Measurements from ENCODE around the gene RNF121. TPM values are rescaled to one million over a fixed set of nuclear protein-coding genes. Genes with fewer than 3 reads are reported as not detected.

RNF121 gene
- total RNA-seq, 4 donors from 2014 or later = 13.1 to 25.8 (median 21.5) TPM

DNA sequence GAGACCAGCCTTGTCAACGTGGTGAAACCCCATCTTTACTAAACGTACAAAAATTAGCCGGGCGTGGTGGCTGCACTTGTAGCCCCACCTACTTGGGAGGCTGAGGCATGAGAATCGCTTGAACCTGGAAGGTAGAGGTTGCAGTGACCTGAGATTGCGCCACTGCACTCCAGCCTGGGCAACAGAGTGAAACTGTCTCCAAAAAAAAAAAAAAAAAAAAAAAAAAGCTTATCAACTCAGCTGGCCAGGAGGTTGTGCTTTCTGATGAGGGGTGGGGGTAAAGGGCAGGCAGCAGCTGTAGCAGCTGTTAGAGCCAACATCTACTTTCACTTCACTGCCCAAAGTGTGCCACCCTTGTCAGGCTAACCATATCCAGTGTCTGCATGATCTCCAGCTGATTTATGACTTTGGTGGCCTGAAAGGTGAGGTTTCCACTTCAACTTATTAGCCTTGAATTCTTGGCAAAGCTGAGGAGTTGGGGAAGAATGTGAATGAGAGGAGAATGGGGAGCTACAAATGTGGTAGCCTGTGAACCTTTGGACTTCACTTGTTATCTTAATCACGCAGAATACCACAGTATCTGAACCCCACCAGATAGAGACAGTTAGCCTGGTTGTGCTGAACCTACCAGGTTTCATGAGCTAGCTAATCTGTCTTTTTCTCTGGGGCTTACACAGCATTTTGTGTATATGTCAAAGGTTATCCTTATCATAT is 19.6 kb downstream of the RNF121 start:
- 81 to 83% methylated on average over 2 to 6 of the region's 7 CpGs for WGBS, 2 donors (ENCODE audit: low coverage in 1 of 2)
- no peak for TF ChIP-seq POLR2AphosphoS5 (IDR thresholded peaks at IDR 0.05)
- TF ChIP-seq EP300 (IDR thresholded peaks at IDR 0.05) = no peak
- no peak for TF ChIP-seq POLR2A (IDR thresholded peaks at IDR 0.05)
- TF ChIP-seq, protein P1, sequence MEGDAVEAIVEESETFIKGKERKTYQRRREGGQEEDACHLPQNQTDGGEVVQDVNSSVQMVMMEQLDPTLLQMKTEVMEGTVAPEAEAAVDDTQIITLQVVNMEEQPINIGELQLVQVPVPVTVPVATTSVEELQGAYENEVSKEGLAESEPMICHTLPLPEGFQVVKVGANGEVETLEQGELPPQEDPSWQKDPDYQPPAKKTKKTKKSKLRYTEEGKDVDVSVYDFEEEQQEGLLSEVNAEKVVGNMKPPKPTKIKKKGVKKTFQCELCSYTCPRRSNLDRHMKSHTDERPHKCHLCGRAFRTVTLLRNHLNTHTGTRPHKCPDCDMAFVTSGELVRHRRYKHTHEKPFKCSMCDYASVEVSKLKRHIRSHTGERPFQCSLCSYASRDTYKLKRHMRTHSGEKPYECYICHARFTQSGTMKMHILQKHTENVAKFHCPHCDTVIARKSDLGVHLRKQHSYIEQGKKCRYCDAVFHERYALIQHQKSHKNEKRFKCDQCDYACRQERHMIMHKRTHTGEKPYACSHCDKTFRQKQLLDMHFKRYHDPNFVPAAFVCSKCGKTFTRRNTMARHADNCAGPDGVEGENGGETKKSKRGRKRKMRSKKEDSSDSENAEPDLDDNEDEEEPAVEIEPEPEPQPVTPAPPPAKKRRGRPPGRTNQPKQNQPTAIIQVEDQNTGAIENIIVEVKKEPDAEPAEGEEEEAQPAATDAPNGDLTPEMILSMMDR (IDR thresholded peaks at IDR 0.05) = no peak
- Histone ChIP-seq H3K4me3 (no peak overlapping the region), H3K4me1 (peaks cover 0 to 51% (median 0%) of the 10 kb centered on the region in 3 donors), H3K27ac (no peak overlapping the region), H3K9me3 (no peaks in the 10 kb centered on the region), H3K27me3 (no peaks in the 10 kb centered on the region), H3K36me3 (peaks cover 0 to 8% of the 10 kb centered on the region in 2 donors)
- ATAC-seq = no peak

DNA sequence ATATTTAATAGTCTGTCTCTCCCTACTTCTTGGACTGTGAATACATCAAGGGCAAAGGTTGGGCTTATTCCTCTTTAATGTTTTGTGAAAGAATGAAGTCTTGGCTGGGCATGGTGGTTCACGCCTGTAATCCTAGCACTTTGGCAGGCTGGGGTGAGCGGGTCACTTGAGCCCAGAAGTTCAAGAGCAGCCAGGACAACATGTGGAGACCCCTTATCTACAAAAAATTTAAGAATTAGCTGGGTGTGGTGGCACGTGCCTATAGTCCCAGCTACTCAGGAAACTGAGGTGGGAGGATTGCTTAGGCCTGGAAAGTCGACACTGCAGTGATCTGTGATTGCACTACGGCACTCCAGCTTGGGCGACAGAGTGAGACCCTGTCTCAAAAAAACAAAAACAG is 20.2 kb downstream of the RNF121 start:
- Histone ChIP-seq H3K4me1 (peaks cover 0 to 56% (median 0%) of the 10 kb centered on the region in 3 donors), H3K36me3 (peaks cover 0 to 8% of the 10 kb centered on the region in 2 donors), H3K27ac (no peak overlapping the region), H3K9me3 (no peaks in the 10 kb centered on the region), H3K4me3 (no peak overlapping the region), H3K27me3 (no peaks in the 10 kb centered on the region)
- TF ChIP-seq, protein P1 (IDR thresholded peaks at IDR 0.05) = no peak
- TF ChIP-seq POLR2A (IDR thresholded peaks at IDR 0.05) (no peak), POLR2AphosphoS5 (IDR thresholded peaks at IDR 0.05) (no peak), EP300 (IDR thresholded peaks at IDR 0.05) (no peak)
- WGBS, 2 donors (ENCODE audit: low coverage in 1 of 2) = 86 to 100% methylated on average over 4 to 5 of the region's 6 CpGs
- no peak for ATAC-seq

DNA sequence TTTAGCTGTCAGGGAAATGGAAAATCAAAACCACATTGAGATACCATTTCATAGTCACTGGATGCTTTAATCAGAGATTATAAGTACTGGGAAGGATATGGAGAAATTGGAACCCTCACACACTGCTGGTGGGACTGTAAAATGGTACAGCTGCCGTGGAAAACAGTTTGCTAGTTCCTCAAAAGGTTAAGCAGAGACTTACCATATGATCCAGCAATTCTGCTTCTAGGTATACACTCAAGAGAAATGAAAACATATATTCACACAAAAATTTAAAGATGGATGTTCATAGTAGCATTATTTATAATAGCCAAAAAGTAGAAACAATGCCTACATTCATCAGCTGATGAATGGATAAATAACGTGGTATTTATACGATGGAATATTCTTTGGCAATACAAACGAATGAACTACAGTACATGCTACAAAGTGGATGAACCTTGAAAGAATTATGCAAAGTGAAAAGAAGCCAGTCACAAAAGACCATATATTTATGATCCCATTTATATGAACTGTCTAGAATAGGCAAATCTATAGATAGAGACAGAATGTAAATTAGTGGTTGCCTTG is 23.0 kb downstream of the RNF121 start:
- H3K4me3 ChIP-seq = no peak overlapping the region
- ATAC-seq = no peak
- no peaks in the 10 kb centered on the region for H3K36me3 ChIP-seq
- TF ChIP-seq, protein P1 (IDR thresholded peaks at IDR 0.05) = no peak
- TF ChIP-seq POLR2A (IDR thresholded peaks at IDR 0.05) = no peak
- TF ChIP-seq POLR2AphosphoS5 (IDR thresholded peaks at IDR 0.05) = no peak
- TF ChIP-seq EP300 (IDR thresholded peaks at IDR 0.05) = no peak
- no peaks in the 10 kb centered on the region for H3K9me3 ChIP-seq
- H3K4me1 ChIP-seq = peaks cover 0 to 47% (median 0%) of the 10 kb centered on the region in 3 donors
- no peak overlapping the region for H3K27ac ChIP-seq
- H3K27me3 ChIP-seq = no peaks in the 10 kb centered on the region
- WGBS, 2 donors (ENCODE audit: low coverage in 1 of 2) = 51 to 67% methylated on average over 4 of the region's 4 CpGs

DNA sequence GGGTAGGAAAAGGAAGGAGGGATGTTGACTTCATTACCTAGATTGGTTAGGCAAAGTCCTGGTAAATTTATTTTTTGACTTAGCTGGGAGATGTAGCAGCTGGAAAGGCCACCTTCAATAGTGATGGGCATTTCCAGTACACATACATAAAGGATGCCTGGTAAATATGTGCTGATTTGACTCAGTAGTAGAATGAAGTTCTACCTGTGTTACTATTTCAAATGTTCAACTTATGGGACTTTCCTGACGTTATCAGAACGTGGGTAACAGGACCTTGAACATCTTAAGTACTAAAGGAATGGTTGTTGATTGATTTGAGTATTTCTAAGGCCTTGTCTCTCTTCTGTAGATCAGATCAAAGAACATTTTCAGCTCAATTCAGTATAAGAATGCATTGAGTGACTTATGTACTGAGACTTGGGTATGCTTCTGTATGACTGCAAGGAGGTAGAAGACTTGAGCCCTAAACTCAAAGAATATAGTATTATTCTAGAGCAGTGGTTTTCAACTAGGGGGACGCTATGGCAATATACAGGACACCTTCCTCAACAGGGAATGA is 27.1 kb downstream of the RNF121 start:
- 61 to 82% methylated on average over 3 of the region's 3 CpGs for WGBS, 2 donors (ENCODE audit: low coverage in 1 of 2)
- Histone ChIP-seq H3K9me3 (no peaks in the 10 kb centered on the region), H3K27ac (no peak overlapping the region), H3K27me3 (no peaks in the 10 kb centered on the region), H3K4me1 (peaks cover 0 to 19% (median 0%) of the 10 kb centered on the region in 3 donors), H3K36me3 (peaks cover 0 to 13% of the 10 kb centered on the region in 2 donors), H3K4me3 (no peak overlapping the region)
- TF ChIP-seq, protein P1 (IDR thresholded peaks at IDR 0.05) = no peak
- TF ChIP-seq POLR2A (IDR thresholded peaks at IDR 0.05) (no peak), POLR2AphosphoS5 (IDR thresholded peaks at IDR 0.05) (no peak), EP300 (IDR thresholded peaks at IDR 0.05) (no peak)
- ATAC-seq = no peak
